Dendritic cell treated with granulocyte-macrophage colony-stimulating factor and Interleukin-4, amounts not matched to agents 40 ng/mL and 50 ng/mL, for 4 days (primary cell): ENCODE measurements around the gene RBM6.
"Not testable (repeated sequence)": the region's sequence is repeated elsewhere in the genome, so short reads cannot be mapped to it uniquely, and the experiment has no call there.

Experiments
- H3K27ac Mint-ChIP-seq: one replicate; pipeline ENCODE4 v1.8.0; 2022; ENCODE audit warnings: mild to moderate bottlenecking, mixed read lengths
- H3K27me3 Mint-ChIP-seq: one replicate; pipeline ENCODE4 v1.8.0; 2022; ENCODE audit warnings: mild to moderate bottlenecking, mixed read lengths
- H3K36me3 Mint-ChIP-seq: one replicate; pipeline ENCODE4 v1.8.0; 2022; ENCODE audit warnings: low read depth, mixed read lengths
- H3K4me1 Mint-ChIP-seq: one replicate; pipeline ENCODE4 v1.8.0; 2022; ENCODE audit warnings: low read depth, mixed read lengths
- H3K4me3 Mint-ChIP-seq: one replicate; pipeline ENCODE4 v1.8.0; 2022; ENCODE audit warnings: mild to moderate bottlenecking, moderate library complexity, mixed read lengths
- H3K9me3 Mint-ChIP-seq: one replicate; pipeline ENCODE4 v1.8.0; 2022; ENCODE audit warnings: mixed read lengths
- intact Hi-C: fragments of 100-400 bp; cut with micrococcal nuclease; formaldehyde crosslinking; loops from one replicate; pipeline ENCODE4 v1.15.0; 2022

Gene RBM6

GRCh38 chr3:50031201-50031600 is 91.3 kb downstream of the RBM6 start:
- H3K9me3 Mint-ChIP-seq, H3K4me1 Mint-ChIP-seq, H3K27me3 Mint-ChIP-seq, H3K27ac Mint-ChIP-seq, intact Hi-C loops, H3K4me3 Mint-ChIP-seq: not testable (repeated sequence)
- H3K36me3 Mint-ChIP-seq: peaks cover 64% of the 10 kb centered on the region

DNA sequence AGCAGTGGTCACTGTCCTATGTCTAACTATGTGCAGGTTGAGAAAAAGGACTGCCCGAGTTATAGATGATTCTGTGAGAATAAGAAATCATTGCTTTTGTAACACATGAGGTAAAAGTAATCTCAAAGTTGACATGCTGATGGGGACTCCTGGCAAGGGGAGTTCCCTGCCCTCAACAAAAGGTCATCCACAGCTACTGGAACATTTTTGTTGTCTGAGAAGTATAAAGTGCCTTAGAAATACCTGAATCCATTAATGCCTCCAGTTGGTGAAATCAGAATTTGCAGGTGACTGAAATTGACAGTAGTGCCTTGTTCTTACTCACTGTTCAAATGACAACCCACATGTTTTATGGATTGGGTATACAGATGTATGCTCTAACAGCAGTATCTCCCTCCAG is 105.0 kb downstream of the RBM6 start:
- H3K27ac Mint-ChIP-seq: no peak overlapping the region
- H3K4me1 Mint-ChIP-seq: no peaks in the 10 kb centered on the region
- H3K27me3 Mint-ChIP-seq: no peaks in the 10 kb centered on the region
- H3K9me3 Mint-ChIP-seq: no peaks in the 10 kb centered on the region
- intact Hi-C loops: no loop called here
- H3K36me3 Mint-ChIP-seq: peaks cover 62% of the 10 kb centered on the region
- H3K4me3 Mint-ChIP-seq: no peak overlapping the region

GRCh38 chr3:50047426-50047825 is 107.5 kb downstream of the RBM6 start:
- H3K27ac Mint-ChIP-seq: no peak overlapping the region
- H3K4me1 Mint-ChIP-seq: no peaks in the 10 kb centered on the region
- H3K9me3 Mint-ChIP-seq: no peaks in the 10 kb centered on the region
- intact Hi-C loops: no loop called here
- H3K27me3 Mint-ChIP-seq: no peaks in the 10 kb centered on the region
- H3K36me3 Mint-ChIP-seq: peaks cover 73% of the 10 kb centered on the region
- H3K4me3 Mint-ChIP-seq: no peak overlapping the region

- intact Hi-C loops: no loop called here
- Mint-ChIP-seq H3K4me3 (no peak overlapping the region), H3K4me1 (no peaks in the 10 kb centered on the region), H3K27ac (no peak overlapping the region), H3K9me3 (no peaks in the 10 kb centered on the region), H3K36me3 (peaks cover 98% of the 10 kb centered on the region), H3K27me3 (no peaks in the 10 kb centered on the region)
Observed at GRCh38 chr3:50050361-50050760, 110.4 kb downstream of the RBM6 start.

GRCh38 chr3:50057756-50058155 is 117.8 kb downstream of the RBM6 start:
- no peaks in the 10 kb centered on the region for H3K4me1 Mint-ChIP-seq
- no peak overlapping the region for H3K27ac Mint-ChIP-seq
- no peaks in the 10 kb centered on the region for H3K9me3 Mint-ChIP-seq
- no peak overlapping the region for H3K4me3 Mint-ChIP-seq
- H3K27me3 Mint-ChIP-seq: no peaks in the 10 kb centered on the region
- intact Hi-C loops: no loop called here
- peaks cover 99% of the 10 kb centered on the region for H3K36me3 Mint-ChIP-seq

- Mint-ChIP-seq H3K4me3 (no peak overlapping the region), H3K9me3 (no peaks in the 10 kb centered on the region), H3K4me1 (no peaks in the 10 kb centered on the region), H3K27ac (no peak overlapping the region), H3K36me3 (peaks cover 100% of the 10 kb centered on the region), H3K27me3 (no peaks in the 10 kb centered on the region)
- intact Hi-C loops: no loop called here
Observed at GRCh38 chr3:50068134-50068533, 128.2 kb downstream of the RBM6 start.

DNA sequence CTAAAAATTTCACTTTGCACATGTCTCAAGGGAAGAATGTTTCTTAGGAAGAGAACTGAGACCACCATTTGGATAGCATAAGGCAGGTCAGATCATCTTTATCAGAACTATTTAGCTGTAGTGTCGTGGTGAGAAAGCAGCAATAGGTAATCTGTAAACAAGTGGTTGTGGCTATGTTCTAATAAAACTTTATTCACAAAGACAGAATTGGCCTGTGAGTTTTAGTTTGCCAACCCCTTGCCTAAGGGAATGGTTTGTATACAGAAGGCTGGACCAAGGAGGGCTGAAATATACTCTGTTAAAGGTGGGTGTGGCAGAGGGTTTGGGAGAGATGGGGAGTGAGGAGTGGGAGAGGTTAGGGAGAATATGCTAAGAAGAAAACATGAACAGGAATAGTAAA is 138.1 kb downstream of the RBM6 start:
- Mint-ChIP-seq H3K4me1 (peaks cover 54% of the 10 kb centered on the region), H3K9me3 (no peaks in the 10 kb centered on the region), H3K4me3 (no peak overlapping the region), H3K36me3 (peaks cover 52% of the 10 kb centered on the region), H3K27ac (no peak overlapping the region), H3K27me3 (no peaks in the 10 kb centered on the region)
- intact Hi-C loops: no loop called here

DNA sequence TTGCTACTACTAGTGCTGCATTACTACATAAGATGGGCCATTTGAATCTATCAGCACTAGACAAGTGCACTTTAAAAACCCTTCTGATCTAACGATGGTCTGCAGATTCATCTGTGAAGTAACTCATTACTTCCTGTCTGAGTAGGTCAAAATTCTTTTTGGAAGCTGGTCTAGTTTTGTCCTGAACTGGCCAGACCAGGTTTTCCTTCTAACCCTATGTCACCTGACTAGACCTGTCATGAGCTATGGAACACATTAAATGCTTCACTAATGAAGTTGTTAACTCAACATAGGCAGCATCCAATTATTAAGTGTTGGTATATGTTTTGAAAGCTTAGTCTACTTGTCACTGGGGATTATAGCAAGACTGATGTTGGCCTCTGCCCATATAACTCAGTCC is 138.7 kb downstream of the RBM6 start:
- intact Hi-C loops: no loop called here
- H3K27ac Mint-ChIP-seq: no peak overlapping the region
- H3K9me3 Mint-ChIP-seq: no peaks in the 10 kb centered on the region
- H3K4me1 Mint-ChIP-seq: peaks cover 50% of the 10 kb centered on the region
- H3K27me3 Mint-ChIP-seq: no peaks in the 10 kb centered on the region
- H3K36me3 Mint-ChIP-seq: peaks cover 47% of the 10 kb centered on the region
- H3K4me3 Mint-ChIP-seq: no peak overlapping the region

DNA sequence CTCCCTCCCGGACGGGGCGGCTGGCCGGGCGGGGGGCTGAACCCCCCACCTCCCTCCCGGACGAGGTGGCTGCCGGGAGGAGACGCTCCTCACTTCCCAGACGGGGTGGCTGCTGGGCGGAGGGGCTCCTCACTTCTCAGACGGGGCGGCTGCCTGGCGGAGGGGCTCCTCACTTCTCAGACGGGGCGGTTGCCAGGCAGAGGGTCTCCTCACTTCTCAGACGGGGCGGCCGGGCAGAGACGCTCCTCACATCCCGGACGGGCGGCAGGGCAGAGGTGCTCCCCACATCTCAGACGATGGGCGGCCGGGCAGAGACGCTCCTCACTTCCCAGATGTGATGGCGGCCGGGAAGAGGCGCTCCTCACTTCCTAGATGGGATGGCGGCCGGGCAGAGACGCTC is 145.0 kb downstream of the RBM6 start:
- H3K27ac Mint-ChIP-seq, intact Hi-C loops, H3K9me3 Mint-ChIP-seq, H3K4me3 Mint-ChIP-seq, H3K27me3 Mint-ChIP-seq: not testable (repeated sequence)
- Mint-ChIP-seq H3K36me3 (peaks cover 10% of the 10 kb centered on the region), H3K4me1 (peaks cover 20% of the 10 kb centered on the region)

DNA sequence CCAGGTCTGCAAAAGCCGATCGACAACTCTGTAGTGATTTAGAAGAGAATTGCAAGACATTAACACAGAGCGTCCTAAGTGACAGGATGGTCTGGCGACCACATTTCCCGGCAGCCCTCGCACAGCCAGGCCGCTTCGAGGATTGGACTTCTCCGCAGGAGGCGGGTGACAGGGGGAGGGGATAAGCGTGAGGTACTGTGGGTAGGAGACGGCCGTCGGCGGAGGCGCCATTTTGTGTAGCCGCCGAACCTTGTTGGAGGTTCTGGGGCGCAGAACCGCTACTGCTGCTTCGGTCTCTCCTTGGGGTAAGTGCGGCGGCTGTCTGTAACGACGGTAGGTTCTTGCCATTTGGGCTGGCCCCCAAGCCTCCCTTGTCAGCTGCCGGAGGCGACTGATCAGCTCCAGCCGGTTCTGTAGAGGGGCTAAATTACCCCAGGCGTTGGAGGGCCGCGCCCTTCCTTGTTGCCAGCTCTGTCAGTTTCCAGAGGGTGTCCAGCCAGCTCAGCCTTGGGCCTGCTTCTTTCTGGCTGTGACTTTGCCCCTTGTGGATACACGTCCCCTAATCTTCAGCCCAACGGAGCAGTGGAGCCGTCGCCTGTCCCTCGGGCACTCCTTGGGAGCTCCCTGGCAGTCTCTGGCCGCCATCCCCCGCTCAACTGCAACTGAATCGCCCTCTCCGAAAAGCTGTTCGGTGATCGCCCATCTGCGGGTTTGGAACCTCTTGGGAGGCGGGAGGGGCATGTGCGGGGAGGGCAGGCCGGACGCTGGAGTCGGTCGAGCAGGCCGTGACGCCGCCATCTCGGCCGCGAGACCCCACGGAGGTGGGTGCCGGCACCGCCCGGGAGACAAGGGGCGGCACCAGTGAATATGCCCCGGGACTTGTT is 149.0 kb downstream of the RBM6 start, which contains the start of gene RBM5:
Gene RBM5 (plus strand): TSS at position 195 of the 884 bp plus-strand sequence. CDS start 1,516 bp downstream, outside the sequence.
- Mint-ChIP-seq H3K27me3 (peaks cover 2% of the 10 kb centered on the region), H3K4me3 (peak within 1 kb of the TSS; percentile 91), H3K36me3 (peaks cover 50% of the 10 kb centered on the region), H3K9me3 (no peaks in the 10 kb centered on the region), H3K27ac (peak within 1 kb of the TSS; percentile 97), H3K4me1 (peaks cover 16% of the 10 kb centered on the region)
- intact Hi-C loops: no loop called here

DNA sequence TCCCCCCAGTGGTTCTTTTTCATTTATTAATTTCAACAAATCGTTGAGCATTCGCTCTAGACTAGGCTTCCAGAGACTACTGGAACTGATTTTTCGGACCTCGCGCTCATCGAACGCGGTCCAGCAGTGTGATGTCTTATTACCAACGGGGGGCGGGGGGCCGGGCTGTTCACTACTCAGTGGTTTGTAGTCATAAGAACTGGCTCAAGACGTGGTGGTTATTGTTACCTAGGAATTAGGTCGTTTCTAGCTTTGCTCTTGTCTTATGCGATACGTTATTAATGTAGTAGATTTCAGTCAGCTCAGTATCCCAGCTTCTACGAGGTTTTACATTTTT is 149.6 kb downstream of the RBM6 start:
- peaks cover 56% of the 10 kb centered on the region for H3K36me3 Mint-ChIP-seq
- peaks cover 16% of the 10 kb centered on the region for H3K4me1 Mint-ChIP-seq
- H3K27ac Mint-ChIP-seq: peak overlapping the region; percentile 97
- peaks cover 2% of the 10 kb centered on the region for H3K27me3 Mint-ChIP-seq
- peak overlapping the region; percentile 91 for H3K4me3 Mint-ChIP-seq
- intact Hi-C loops: no loop called here
- H3K9me3 Mint-ChIP-seq: no peaks in the 10 kb centered on the region

DNA sequence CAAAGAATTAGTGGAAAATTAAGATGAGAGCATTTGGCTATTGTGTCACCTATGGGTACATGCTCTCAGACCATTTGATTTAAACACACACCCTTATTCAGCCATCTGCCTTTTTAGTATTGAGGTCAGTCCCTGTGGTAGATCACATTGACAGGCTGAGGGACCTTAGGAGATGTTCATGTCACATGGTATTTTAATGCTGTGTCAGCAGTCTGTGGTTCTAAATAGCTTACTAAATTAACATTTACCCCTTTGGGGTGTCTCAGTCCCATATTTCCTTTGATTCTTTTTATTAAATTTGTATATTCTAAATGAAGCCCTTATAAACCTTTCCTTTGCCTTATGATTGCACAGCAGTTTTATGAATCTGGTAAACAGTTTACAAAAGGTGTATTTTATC is 151.0 kb downstream of the RBM6 start:
- H3K27me3 Mint-ChIP-seq: no peaks in the 10 kb centered on the region
- no peaks in the 10 kb centered on the region for H3K9me3 Mint-ChIP-seq
- H3K36me3 Mint-ChIP-seq: peaks cover 70% of the 10 kb centered on the region
- no peak overlapping the region for H3K27ac Mint-ChIP-seq
- H3K4me1 Mint-ChIP-seq: peaks cover 22% of the 10 kb centered on the region
- no peak overlapping the region for H3K4me3 Mint-ChIP-seq
- intact Hi-C loops: no loop called here

DNA sequence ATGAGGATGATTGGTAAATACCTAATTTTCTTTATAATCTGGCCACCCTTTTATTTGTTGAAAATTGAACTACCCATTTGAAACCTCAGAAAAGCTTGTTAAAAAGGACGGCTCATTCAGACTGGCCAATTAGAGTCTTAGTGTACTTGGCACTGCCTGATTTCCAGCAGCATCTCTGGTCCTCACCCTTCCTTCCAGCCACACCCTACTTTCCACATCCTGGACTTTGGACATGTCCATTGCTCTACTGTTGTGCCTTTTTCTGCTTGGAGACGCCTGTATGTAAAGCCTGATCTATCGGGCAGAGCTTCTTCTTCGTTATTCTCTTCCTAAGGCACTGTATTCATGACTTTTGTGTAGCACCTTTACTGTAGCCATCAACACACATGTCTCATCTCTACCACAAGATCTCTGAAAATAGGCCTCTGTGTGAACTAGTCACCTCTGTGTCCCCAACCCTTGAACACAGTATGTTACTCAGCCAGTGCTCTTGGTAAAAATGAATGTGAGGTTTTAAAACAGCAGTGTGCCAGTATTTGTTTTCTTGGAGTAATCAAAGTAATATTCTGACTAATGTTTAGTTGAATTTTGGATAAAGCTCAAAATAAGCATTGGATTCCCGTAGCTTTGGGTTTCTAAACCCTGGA is 155.5 kb downstream of the RBM6 start:
- Mint-ChIP-seq H3K36me3 (peaks cover 100% of the 10 kb centered on the region), H3K27ac (no peak overlapping the region), H3K4me1 (peaks cover 11% of the 10 kb centered on the region), H3K9me3 (no peaks in the 10 kb centered on the region), H3K4me3 (no peak overlapping the region), H3K27me3 (no peaks in the 10 kb centered on the region)
- intact Hi-C loops: no loop called here

DNA sequence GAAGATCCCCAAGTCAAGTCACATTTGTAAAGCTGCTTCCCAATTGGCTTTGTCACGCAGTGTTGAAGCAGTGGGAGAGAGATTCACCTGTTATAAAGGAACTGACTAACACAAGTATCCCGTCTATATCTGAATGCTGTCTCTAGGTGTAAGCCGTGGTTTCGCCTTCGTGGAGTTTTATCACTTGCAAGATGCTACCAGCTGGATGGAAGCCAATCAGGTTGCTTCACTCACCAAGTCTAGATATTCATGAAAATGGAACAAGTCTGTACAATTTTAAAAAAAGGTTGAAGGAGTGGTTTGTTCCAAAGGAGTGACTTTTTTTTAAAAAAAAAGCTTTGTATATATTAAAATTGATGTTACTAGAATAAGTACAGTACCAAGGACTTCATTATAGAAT is 160.4 kb downstream of the RBM6 start:
- H3K4me3 Mint-ChIP-seq: no peak overlapping the region
- peaks cover 100% of the 10 kb centered on the region for H3K36me3 Mint-ChIP-seq
- intact Hi-C loops: no loop called here
- peaks cover 4% of the 10 kb centered on the region for H3K4me1 Mint-ChIP-seq
- H3K27me3 Mint-ChIP-seq: no peaks in the 10 kb centered on the region
- no peak overlapping the region for H3K27ac Mint-ChIP-seq
- H3K9me3 Mint-ChIP-seq: no peaks in the 10 kb centered on the region
